K562 (cell line): ENCODE results near the gene ANKS4B. TPM values are rescaled to one million over a fixed set of nuclear protein-coding genes. Genes with fewer than 3 reads are reported as not detected.

Source experiments
- CBFA2T2 ChIP-seq: fragments of 450-650 bp; conservative IDR thresholded peaks from 2 replicates; pipeline ENCODE4 v1.6.1; 2017; ENCODE audit warnings: mild to moderate bottlenecking
- CBX3 ChIP-seq, 2 experiments: IDR thresholded peaks; 1 replicate in 1 of 2; 2 replicates in 1 of 2; pipeline ENCODE4 v1.6.1; 2012; ENCODE audit warnings: inconsistent platforms in 2 of 2, low read length in 2 of 2, borderline replicate concordance in 1 of 2, control low read depth in 1 of 2
- DMBX1 ChIP-seq: fragments of 250-450 bp; sonication (Bioruptor Pico); IDR thresholded peaks from 2 replicates; pipeline ENCODE4 v1.8.0; 2022; ENCODE audit warnings: inconsistent platforms, mild to moderate bottlenecking, moderate library complexity, borderline replicate concordance
- EHMT2 ChIP-seq: fragments of 450-650 bp; IDR thresholded peaks from 2 replicates; pipeline ENCODE4 v1.6.1; 2018; ENCODE audit warnings: antibody characterized with exemption
- EP300 ChIP-seq: IDR thresholded peaks from 2 replicates; pipeline ENCODE4 v1.6.1; 2012; ENCODE audit warnings: low read length, improper control_type of control experiment
- FOXK2 ChIP-seq, 2 experiments: fragments of 450-650 bp; IDR thresholded peaks in 1 of 2; conservative IDR thresholded peaks in 1 of 2; 2 replicates each; pipeline ENCODE4 v1.6.1; 2016; ENCODE audit warnings: low read depth in 2 of 2, mild to moderate bottlenecking in 1 of 2
- GATA2 ChIP-seq: sonication (generic); formaldehyde crosslinking; IDR thresholded peaks from 2 replicates; pipeline ENCODE4 v1.4.0; 2020; ENCODE audit warnings: mild to moderate bottlenecking, missing genetic modification reagents
- GATAD2B ChIP-seq: fragments of 450-650 bp; IDR thresholded peaks from 2 replicates; pipeline ENCODE4 v1.6.1; 2017; ENCODE audit warnings: mild to moderate bottlenecking, borderline replicate concordance
- HDAC1 ChIP-seq, 2 experiments: fragments of 450-650 bp; IDR thresholded peaks; 2 replicates each; pipeline ENCODE4 v1.6.1; 2016 to 2017; ENCODE audit warnings: inconsistent platforms in 1 of 2, mild to moderate bottlenecking in 1 of 2, moderate library complexity in 1 of 2
- JUN ChIP-seq, 2 experiments: sonication (generic) in 1 of 2; formaldehyde crosslinking in 1 of 2; IDR thresholded peaks; 2 replicates each; pipeline versions ENCODE4 v1.6.1 to v1.8.0; 2012 to 2022; ENCODE audit warnings: borderline replicate concordance in 2 of 2, mild to moderate bottlenecking in 2 of 2, improper control_type of control experiment in 1 of 2, low read depth in 1 of 2, low read length in 1 of 2, missing genetic modification reagents in 1 of 2
- JUND ChIP-seq, 2 experiments: IDR thresholded peaks; 2 replicates in 1 of 2; 3 replicates in 1 of 2; pipeline ENCODE4 v1.6.1; 2011; ENCODE audit warnings: borderline replicate concordance in 2 of 2, low read depth in 2 of 2, low read length in 2 of 2, improper control_type of control experiment in 1 of 2, missing biosample characterization in 1 of 2, missing genetic modification characterization in 1 of 2, missing genetic modification reagents in 1 of 2
- KLF6 ChIP-seq: fragments of 250-450 bp; sonication (Bioruptor Pico); IDR thresholded peaks from 2 replicates; pipeline ENCODE4 v1.4.0; 2020; ENCODE audit warnings: mild to moderate bottlenecking, moderate library complexity, borderline replicate concordance
- MAFF ChIP-seq: IDR thresholded peaks from 2 replicates; pipeline ENCODE4 v1.6.1; 2012; ENCODE audit warnings: low read length, improper control_type of control experiment
- MAFK ChIP-seq: IDR thresholded peaks from 2 replicates; pipeline ENCODE4 v1.6.1; 2011; ENCODE audit warnings: low read length, improper control_type of control experiment
- MEIS2 ChIP-seq: fragments of 450-650 bp; IDR thresholded peaks from 2 replicates; pipeline ENCODE4 v1.6.1; 2014; ENCODE audit warnings: mild to moderate bottlenecking; ENCODE audit not compliant: partially characterized antibody
- MYC ChIP-seq, 2 experiments: fragments of 250-450 bp in 1 of 2; sonication (Bioruptor Pico) in 1 of 2; IDR thresholded peaks; 2 replicates each; pipeline versions ENCODE4 v1.5.1 to v1.6.1; 2012 to 2021; ENCODE audit warnings: low read depth in 2 of 2, borderline replicate concordance in 1 of 2, improper control_type of control experiment in 1 of 2, low read length in 1 of 2, mild to moderate bottlenecking in 1 of 2, moderate library complexity in 1 of 2
- SP1 ChIP-seq: sonication (generic); formaldehyde crosslinking; IDR thresholded peaks from 2 replicates; pipeline ENCODE4 v1.8.1; 2022; ENCODE audit warnings: mild to moderate bottlenecking, missing genetic modification reagents
- TSC22D4 ChIP-seq: fragments of 450-650 bp; IDR thresholded peaks from 2 replicates; pipeline ENCODE4 v1.6.1; 2016; ENCODE audit warnings: missing genetic modification characterization, missing biosample characterization, control low read depth
- ZNF512 ChIP-seq: IDR thresholded peaks from 2 replicates; pipeline ENCODE4 v1.6.1; 2016; ENCODE audit warnings: missing genetic modification characterization, missing compliant biosample characterization
- polyA plus RNA-seq, 8 experiments: library from polyadenylated mRNA; depleted of rRNA in 4 of 8; stranded (reverse) in 5 of 8; unstranded in 3 of 8; fragments of >200 nt; fragmentation: Nextera tagmentation in 2 of 8; fragmentation: Illumina TruSeq in 1 of 8; extraction: Ambion mirVana in 2 of 8; extraction: Trizol in 1 of 8; gene quantifications; 2 replicates each; pipeline versions ENCODE4 v1.2.1 to v1.2.3, GENCODE V29; 2011 to 2014; ENCODE audit warnings: inconsistent platforms in 1 of 8, missing spikeins in 1 of 8
- total RNA-seq, 7 experiments: library from RNA; depleted of rRNA in 6 of 7; stranded (reverse); fragments of >200 nt in 6 of 7; fragmentation: Illumina TruSeq in 2 of 7; extraction: Trizol in 2 of 7; gene quantifications; 2 replicates each; pipeline versions ENCODE4 v1.2.1 to v1.2.3, GENCODE V29; 2011 to 2021; ENCODE audit warnings: low replicate concordance in 1 of 7
- TF ChIP-seq, protein P1 (sequence below): fragments of 200-800 bp; sonication (Bioruptor generic); IDR thresholded peaks from 2 replicates; pipeline ENCODE4 v1.6.1; 2017; ENCODE audit warnings: missing genetic modification characterization, missing compliant biosample characterization
- TF ChIP-seq, protein P2 (sequence below), 2 experiments: fragments of 450-650 bp in 1 of 2; sonication (generic) in 1 of 2; formaldehyde crosslinking in 1 of 2; IDR thresholded peaks in 1 of 2; conservative IDR thresholded peaks in 1 of 2; 2 replicates each; pipeline versions ENCODE4 v1.6.1 to v1.8.1; 2016 to 2023; ENCODE audit warnings: mild to moderate bottlenecking in 2 of 2, moderate library complexity in 2 of 2, inconsistent platforms in 1 of 2, missing genetic modification reagents in 1 of 2

Gene ANKS4B
- total and polyA plus RNA-seq, 9 of the 15 experiments (the other 6 are each of a cell fraction or from before 2014, with no cell fraction given): not detected

- TF ChIP-seq, protein P1, sequence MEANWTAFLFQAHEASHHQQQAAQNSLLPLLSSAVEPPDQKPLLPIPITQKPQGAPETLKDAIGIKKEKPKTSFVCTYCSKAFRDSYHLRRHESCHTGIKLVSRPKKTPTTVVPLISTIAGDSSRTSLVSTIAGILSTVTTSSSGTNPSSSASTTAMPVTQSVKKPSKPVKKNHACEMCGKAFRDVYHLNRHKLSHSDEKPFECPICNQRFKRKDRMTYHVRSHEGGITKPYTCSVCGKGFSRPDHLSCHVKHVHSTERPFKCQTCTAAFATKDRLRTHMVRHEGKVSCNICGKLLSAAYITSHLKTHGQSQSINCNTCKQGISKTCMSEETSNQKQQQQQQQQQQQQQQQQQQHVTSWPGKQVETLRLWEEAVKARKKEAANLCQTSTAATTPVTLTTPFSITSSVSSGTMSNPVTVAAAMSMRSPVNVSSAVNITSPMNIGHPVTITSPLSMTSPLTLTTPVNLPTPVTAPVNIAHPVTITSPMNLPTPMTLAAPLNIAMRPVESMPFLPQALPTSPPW (CRISPR knock-in tag): peak; percentile 24; the same call in 1 of the 2 replicates
- TF ChIP-seq GATA2 (peak; percentile 91), ZNF512 (tag) (no peak), MAFF (peak; percentile 71; the same call in 1 of the 2 replicates), SP1 (CRISPR knock-in tag) (peak; percentile 53), MAFK (peak; percentile 71), GATAD2B (peak; percentile 68; the same call in 1 of the 2 replicates), EHMT2 (peak; percentile 36; the same call in 1 of the 2 replicates), TSC22D4 (no peak), MYC (IDR thresholded peaks at IDR 0.05; ENCODE audit: low read depth, low read length) (peak; percentile 8; the same call in 1 of the 2 replicates), MYC (CRISPR knock-in tag; IDR thresholded peaks at IDR 0.05; ENCODE audit: borderline replicate concordance, low read depth) (no peak), CBX3 (IDR thresholded peaks at IDR 0.05; ENCODE audit: borderline replicate concordance in 1 of 2, low read length in 2 of 2) (0 out of 3 replicates have a peak, but pooled peaks of 1 of the 2 experiments have one; percentile 18), FOXK2 (conservative IDR thresholded peaks at IDR 0.05 in 1 of 2, IDR thresholded peaks at IDR 0.05 in 1 of 2; ENCODE audit: low read depth in 2 of 2) (peak; percentile 29 to 55; a peak in 2 of 4 replicates), KLF6 (CRISPR knock-in tag) (no peak), EP300 (peak; percentile 95), JUN (IDR thresholded peaks at IDR 0.05; ENCODE audit: borderline replicate concordance, low read depth, low read length) (peak; percentile 91), JUN (CRISPR knock-in tag; IDR thresholded peaks at IDR 0.05; ENCODE audit: borderline replicate concordance) (no peak), MEIS2 (peak; percentile 63), HDAC1 (IDR thresholded peaks at IDR 0.05) (peak in 1 of 2 experiments; percentile 66; a peak in 2 of 4 replicates), DMBX1 (peak; percentile 74; the same call in 1 of the 2 replicates), CBFA2T2 (peak; percentile 98), JUND (IDR thresholded peaks at IDR 0.05; ENCODE audit: borderline replicate concordance, low read depth, low read length) (peak; percentile 97), JUND (tag; IDR thresholded peaks at IDR 0.05; ENCODE audit: borderline replicate concordance, low read depth, low read length) (peak; percentile 95; the same call in 2 of the 3 replicates)
- TF ChIP-seq, protein P2, sequence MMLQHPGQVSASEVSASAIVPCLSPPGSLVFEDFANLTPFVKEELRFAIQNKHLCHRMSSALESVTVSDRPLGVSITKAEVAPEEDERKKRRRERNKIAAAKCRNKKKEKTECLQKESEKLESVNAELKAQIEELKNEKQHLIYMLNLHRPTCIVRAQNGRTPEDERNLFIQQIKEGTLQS (IDR thresholded peaks at IDR 0.05): peak; percentile 95
- TF ChIP-seq, protein P2 (CRISPR knock-in tag; conservative IDR thresholded peaks at IDR 0.05): no peak; the same call in 1 of the 2 replicates
These were observed 27.6 kb downstream of the ANKS4B start (continued) for GRCh38 chr16:21260870-21261791.
